Glutamatergic neuron (in vitro differentiated cells): ENCODE data around the gene HIPK2. TPM values are rescaled to one million over a fixed set of nuclear protein-coding genes. Genes with fewer than 3 reads are reported as not detected.

Source experiments
- DNase-seq: peaks from one replicate; pipeline ENCODE4 v3.0.0; 2022
- H3K27ac Mint-ChIP-seq: one replicate; pipeline ENCODE4 v1.8.0; 2020; ENCODE audit warnings: mild to moderate bottlenecking, mixed read lengths, inconsistent platforms; ENCODE audit not compliant: unreplicated experiment
- H3K27me3 Mint-ChIP-seq: one replicate; pipeline ENCODE4 v1.8.0; 2020; ENCODE audit warnings: mild to moderate bottlenecking, moderate library complexity, mixed read lengths, inconsistent platforms; ENCODE audit not compliant: unreplicated experiment
- H3K36me3 Mint-ChIP-seq: one replicate; pipeline ENCODE4 v1.8.0; 2020; ENCODE audit warnings: mild to moderate bottlenecking, mixed read lengths, inconsistent platforms; ENCODE audit not compliant: unreplicated experiment
- H3K4me1 Mint-ChIP-seq: one replicate; pipeline ENCODE4 v1.8.0; 2020; ENCODE audit warnings: mild to moderate bottlenecking, low read depth, mixed read lengths, inconsistent platforms; ENCODE audit not compliant: unreplicated experiment
- H3K4me3 Mint-ChIP-seq: one replicate; pipeline ENCODE4 v1.8.0; 2020; ENCODE audit warnings: mild to moderate bottlenecking, mixed read lengths, inconsistent platforms; ENCODE audit not compliant: unreplicated experiment
- H3K9me3 Mint-ChIP-seq: one replicate; pipeline ENCODE4 v1.8.0; 2020; ENCODE audit warnings: mild to moderate bottlenecking, moderate library complexity, mixed read lengths, inconsistent platforms; ENCODE audit not compliant: unreplicated experiment
- total RNA-seq: library from RNA; stranded (reverse); fragmentation: NEBNext Ultra II Directional; extraction: Animal tissue kit (Norgen Biotek cat#: 25700); gene quantifications from one replicate; pipeline ENCODE4 v1.2.1, GENCODE V29; 2021; ENCODE audit not compliant: unreplicated experiment
- TF ChIP-seq, protein P1 (sequence below): fragments of 200-600 bp; sonication (generic); IDR thresholded peaks from one replicate; pipeline ENCODE4 v1.5.0; 2021; ENCODE audit not compliant: partially characterized antibody, unreplicated experiment

Gene HIPK2
- total RNA-seq, 1 donor from 2014 or later, result 36.9 TPM

DNA sequence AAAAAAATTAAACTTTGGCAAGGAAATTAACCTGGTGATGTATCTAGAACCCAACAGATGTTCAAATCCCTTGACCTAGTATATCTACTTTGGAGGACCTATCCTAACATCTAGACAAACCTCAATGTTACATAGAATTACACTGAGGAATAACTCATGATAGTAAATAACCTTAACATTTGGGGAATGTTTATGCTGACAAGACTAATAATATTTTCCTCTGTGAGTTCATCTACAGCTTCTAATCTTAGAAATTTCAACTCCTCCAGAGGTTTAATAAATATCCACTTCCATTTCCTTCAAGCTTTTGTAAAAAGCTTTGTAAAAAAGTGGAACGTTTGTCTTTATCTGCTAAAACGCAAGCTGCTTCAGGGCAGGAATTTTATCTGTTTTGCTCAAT lies 12.7 kb downstream of the HIPK2 start:
- Mint-ChIP-seq H3K27ac (no peak overlapping the region), H3K27me3 (no peaks in the 10 kb centered on the region), H3K4me1 (peaks cover 32% of the 10 kb centered on the region), H3K36me3 (peaks cover 4% of the 10 kb centered on the region), H3K9me3 (peaks cover 1% of the 10 kb centered on the region), H3K4me3 (no peak overlapping the region)
- no peak for DNase-seq
- TF ChIP-seq, protein P1, sequence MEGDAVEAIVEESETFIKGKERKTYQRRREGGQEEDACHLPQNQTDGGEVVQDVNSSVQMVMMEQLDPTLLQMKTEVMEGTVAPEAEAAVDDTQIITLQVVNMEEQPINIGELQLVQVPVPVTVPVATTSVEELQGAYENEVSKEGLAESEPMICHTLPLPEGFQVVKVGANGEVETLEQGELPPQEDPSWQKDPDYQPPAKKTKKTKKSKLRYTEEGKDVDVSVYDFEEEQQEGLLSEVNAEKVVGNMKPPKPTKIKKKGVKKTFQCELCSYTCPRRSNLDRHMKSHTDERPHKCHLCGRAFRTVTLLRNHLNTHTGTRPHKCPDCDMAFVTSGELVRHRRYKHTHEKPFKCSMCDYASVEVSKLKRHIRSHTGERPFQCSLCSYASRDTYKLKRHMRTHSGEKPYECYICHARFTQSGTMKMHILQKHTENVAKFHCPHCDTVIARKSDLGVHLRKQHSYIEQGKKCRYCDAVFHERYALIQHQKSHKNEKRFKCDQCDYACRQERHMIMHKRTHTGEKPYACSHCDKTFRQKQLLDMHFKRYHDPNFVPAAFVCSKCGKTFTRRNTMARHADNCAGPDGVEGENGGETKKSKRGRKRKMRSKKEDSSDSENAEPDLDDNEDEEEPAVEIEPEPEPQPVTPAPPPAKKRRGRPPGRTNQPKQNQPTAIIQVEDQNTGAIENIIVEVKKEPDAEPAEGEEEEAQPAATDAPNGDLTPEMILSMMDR, result no peak

DNA sequence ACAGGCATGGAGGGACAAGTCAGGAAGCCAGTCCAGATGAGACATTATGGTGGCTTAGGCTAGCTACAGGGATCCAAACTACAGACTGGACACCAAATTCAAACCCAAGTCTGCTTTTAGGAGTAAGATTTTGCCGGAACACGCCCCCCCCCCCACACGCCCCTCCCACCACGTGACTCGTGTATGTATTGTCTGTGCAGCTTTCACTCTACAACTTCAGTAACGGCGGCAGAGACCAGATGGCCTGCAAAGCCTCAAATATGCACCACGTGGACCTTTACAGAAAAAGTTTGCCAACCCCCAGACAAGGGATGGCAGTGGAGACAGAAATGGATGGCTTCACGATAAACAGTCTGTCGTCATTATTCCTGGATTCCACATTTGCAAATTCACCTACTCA lies 14.5 kb downstream of the HIPK2 start:
- TF ChIP-seq, protein P1, result no peak
- H3K36me3 Mint-ChIP-seq, result peaks cover 4% of the 10 kb centered on the region
- H3K4me1 Mint-ChIP-seq, result peaks cover 30% of the 10 kb centered on the region
- H3K9me3 Mint-ChIP-seq, result peaks cover 1% of the 10 kb centered on the region
- no peak overlapping the region for H3K27ac Mint-ChIP-seq
- no peak for DNase-seq
- H3K4me3 Mint-ChIP-seq, result peak overlapping the region; percentile 10
- H3K27me3 Mint-ChIP-seq, result no peaks in the 10 kb centered on the region

DNA sequence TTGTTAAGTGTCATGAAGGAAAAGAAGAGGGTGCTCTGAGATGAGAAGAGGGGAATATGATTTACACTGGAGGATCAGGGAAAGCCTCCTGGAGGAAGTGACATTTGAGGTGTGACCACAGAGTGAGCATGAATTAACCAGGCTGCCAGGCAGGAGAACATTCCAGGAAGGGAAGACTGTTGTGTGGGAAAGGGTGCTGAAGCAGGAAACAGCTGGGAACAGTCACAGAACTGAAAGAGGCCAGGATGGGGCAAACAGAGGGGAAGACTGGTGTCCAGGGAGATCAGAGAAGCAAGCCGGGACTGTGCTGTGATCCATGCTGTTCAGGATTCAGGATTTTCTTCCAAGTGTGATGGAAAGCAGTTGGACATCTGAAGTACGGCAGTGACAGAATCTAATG lies 14.9 kb downstream of the HIPK2 start:
- H3K9me3 Mint-ChIP-seq, result peaks cover 1% of the 10 kb centered on the region
- H3K4me3 Mint-ChIP-seq, result peak overlapping the region; percentile 4
- H3K27me3 Mint-ChIP-seq, result no peaks in the 10 kb centered on the region
- H3K36me3 Mint-ChIP-seq, result peaks cover 4% of the 10 kb centered on the region
- TF ChIP-seq, protein P1, result no peak
- no peak overlapping the region for H3K27ac Mint-ChIP-seq
- peaks cover 30% of the 10 kb centered on the region for H3K4me1 Mint-ChIP-seq
- no peak for DNase-seq

DNA sequence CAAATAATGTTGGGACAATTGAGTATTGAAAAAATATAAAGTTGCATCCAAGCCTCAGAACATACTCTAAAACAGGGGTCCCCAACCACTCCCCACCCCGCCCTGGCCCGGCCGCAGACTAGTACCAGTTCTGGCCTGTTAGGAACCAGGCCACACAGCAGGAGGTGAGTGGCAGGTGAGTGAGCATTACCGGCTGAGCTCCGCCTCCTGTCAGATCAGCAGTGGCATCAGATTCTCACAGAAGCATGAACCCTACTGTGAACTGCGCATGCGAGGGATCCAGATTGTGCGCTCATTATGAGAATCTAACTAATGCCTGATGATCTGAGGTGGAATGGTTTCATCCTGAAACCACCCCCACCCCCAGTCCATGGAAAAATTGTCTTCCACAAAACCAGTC lies 19.4 kb downstream of the HIPK2 start:
- Mint-ChIP-seq H3K36me3 (no peaks in the 10 kb centered on the region), H3K27me3 (no peaks in the 10 kb centered on the region), H3K4me1 (peaks cover 19% of the 10 kb centered on the region), H3K4me3 (no peak overlapping the region), H3K9me3 (no peaks in the 10 kb centered on the region), H3K27ac (no peak overlapping the region)
- TF ChIP-seq, protein P1, result no peak
- DNase-seq, result no peak

DNA sequence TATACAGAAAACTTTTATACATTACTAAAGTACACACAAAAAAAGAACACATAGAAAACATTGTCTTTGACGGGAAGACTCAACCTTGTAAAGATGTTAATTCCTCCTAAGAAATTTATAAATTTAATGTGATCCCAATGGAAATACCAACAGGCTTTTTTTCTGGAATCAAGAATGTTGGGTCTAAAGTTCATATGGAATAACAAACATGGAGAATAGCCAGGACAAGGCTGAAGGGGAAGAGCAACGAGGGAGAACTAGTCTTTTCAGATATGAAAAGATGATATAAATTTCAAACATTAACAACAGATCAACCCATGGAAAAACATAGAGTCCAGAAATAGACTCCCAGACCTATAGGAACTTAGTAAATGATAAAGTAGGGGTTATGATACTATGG lies 19.8 kb downstream of the HIPK2 start:
- no peak for DNase-seq
- peaks cover 17% of the 10 kb centered on the region for H3K4me1 Mint-ChIP-seq
- TF ChIP-seq, protein P1, result no peak
- no peaks in the 10 kb centered on the region for H3K9me3 Mint-ChIP-seq
- no peaks in the 10 kb centered on the region for H3K36me3 Mint-ChIP-seq
- no peak overlapping the region for H3K27ac Mint-ChIP-seq
- H3K27me3 Mint-ChIP-seq, result no peaks in the 10 kb centered on the region
- H3K4me3 Mint-ChIP-seq, result no peak overlapping the region
